22Rv1 (cell line): ENCODE measurements around the gene SLC16A14.

Experiments used
- ZFX ChIP-seq: fragments of 450-650 bp; IDR thresholded peaks from 2 replicates; pipeline ENCODE4 v1.6.1; 2017; ENCODE audit warnings: antibody characterized with exemption, borderline replicate concordance
- TF ChIP-seq, protein P1 (sequence below): fragments of 450-650 bp; IDR thresholded peaks from 2 replicates; pipeline ENCODE4 v1.5.1; 2017; ENCODE audit warnings: mild to moderate bottlenecking

GRCh38 chr2:229993236-229993635 is 75.5 kb downstream of the SLC16A14 start:
- TF ChIP-seq, protein P1, sequence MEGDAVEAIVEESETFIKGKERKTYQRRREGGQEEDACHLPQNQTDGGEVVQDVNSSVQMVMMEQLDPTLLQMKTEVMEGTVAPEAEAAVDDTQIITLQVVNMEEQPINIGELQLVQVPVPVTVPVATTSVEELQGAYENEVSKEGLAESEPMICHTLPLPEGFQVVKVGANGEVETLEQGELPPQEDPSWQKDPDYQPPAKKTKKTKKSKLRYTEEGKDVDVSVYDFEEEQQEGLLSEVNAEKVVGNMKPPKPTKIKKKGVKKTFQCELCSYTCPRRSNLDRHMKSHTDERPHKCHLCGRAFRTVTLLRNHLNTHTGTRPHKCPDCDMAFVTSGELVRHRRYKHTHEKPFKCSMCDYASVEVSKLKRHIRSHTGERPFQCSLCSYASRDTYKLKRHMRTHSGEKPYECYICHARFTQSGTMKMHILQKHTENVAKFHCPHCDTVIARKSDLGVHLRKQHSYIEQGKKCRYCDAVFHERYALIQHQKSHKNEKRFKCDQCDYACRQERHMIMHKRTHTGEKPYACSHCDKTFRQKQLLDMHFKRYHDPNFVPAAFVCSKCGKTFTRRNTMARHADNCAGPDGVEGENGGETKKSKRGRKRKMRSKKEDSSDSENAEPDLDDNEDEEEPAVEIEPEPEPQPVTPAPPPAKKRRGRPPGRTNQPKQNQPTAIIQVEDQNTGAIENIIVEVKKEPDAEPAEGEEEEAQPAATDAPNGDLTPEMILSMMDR: no peak
- no peak for TF ChIP-seq ZFX
